ENCODE data around the gene EMC9.

DNA sequence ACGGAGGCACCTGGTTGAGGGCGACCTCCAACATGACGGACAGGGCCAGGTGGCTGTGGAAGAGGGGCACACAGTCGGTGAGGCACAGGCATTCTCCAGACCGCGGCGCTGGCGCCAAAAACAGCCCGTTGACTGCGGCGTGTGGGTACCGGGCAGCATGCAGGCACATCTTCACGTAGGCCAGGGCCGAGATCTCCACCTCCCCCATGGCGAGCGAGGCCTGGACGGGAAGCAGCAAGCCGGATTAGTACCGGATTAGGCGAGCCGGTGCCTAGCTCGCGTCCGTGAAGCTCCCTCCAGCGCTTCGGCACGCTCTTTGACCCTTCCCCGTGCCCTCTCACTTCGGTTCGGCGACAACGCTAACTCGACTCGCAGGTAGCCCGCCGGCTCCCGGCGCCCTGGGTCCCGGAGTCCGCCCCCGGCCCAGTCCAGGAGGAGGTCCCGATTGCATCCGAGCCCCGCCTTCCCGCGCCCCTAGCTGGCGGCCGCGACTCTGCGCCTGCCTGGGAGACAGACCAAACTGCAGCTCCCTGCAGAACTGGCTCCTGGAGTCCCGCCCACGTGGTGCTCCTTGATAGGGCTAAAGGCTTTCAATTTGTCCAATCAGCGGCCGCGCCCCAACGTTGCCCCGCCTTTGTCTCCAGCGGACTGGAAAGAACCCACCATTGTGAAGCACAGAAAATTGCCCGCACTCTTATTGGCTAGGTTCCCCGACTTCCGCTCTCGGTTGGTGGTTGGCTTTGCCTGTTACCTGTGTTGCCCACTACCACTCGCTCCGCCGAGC, at the start of gene EMC9:
- TF ChIP-seq, protein P1, sequence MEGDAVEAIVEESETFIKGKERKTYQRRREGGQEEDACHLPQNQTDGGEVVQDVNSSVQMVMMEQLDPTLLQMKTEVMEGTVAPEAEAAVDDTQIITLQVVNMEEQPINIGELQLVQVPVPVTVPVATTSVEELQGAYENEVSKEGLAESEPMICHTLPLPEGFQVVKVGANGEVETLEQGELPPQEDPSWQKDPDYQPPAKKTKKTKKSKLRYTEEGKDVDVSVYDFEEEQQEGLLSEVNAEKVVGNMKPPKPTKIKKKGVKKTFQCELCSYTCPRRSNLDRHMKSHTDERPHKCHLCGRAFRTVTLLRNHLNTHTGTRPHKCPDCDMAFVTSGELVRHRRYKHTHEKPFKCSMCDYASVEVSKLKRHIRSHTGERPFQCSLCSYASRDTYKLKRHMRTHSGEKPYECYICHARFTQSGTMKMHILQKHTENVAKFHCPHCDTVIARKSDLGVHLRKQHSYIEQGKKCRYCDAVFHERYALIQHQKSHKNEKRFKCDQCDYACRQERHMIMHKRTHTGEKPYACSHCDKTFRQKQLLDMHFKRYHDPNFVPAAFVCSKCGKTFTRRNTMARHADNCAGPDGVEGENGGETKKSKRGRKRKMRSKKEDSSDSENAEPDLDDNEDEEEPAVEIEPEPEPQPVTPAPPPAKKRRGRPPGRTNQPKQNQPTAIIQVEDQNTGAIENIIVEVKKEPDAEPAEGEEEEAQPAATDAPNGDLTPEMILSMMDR (IDR thresholded peaks at IDR 0.05): peak; percentile 27 to 90 (median 80)
- peak in 3 of 4 donors; percentile 27 to 91 (median 67) for TF ChIP-seq POLR2A (IDR thresholded peaks at IDR 0.05)
